ENCODE results near the gene AKNA. TPM values are rescaled to one million over a fixed set of nuclear protein-coding genes. Genes with fewer than 3 reads are reported as not detected.

Gene AKNA
- polyA plus RNA-seq, 1 donor from 2014 or later: 1.2 TPM

- Histone ChIP-seq H3K27ac (ENCODE audit: low read length) (no peak overlapping the region), H3K9ac (ENCODE audit: low read length) (no peak overlapping the region), H3K4me3 (ENCODE audit: low read length) (no peak overlapping the region), H3K27me3 (ENCODE audit: insufficient read depth, low read depth, low read length) (no peaks in the 10 kb centered on the region), H3F3A (ENCODE audit: insufficient read depth, low read length, poor library complexity, severe bottlenecking) (no peaks in the 10 kb centered on the region), H3K79me2 (replicated peaks; ENCODE audit: insufficient read depth, low read length) (no peaks in the 10 kb centered on the region), H3K36me3 (ENCODE audit: insufficient read depth, low read length) (no peaks in the 10 kb centered on the region), H3K9me2 (ENCODE audit: insufficient read depth, low read length) (no peaks in the 10 kb centered on the region), H2AFZ (ENCODE audit: low read depth, low read length) (no peak overlapping the region), H3K4me2 (ENCODE audit: low read length) (no peak overlapping the region), H3K9me3 (ENCODE audit: low read length) (no peaks in the 10 kb centered on the region), H4K20me1 (ENCODE audit: insufficient read depth) (no peaks in the 10 kb centered on the region)
- TF ChIP-seq EZH2 (IDR thresholded peaks at IDR 0.05; ENCODE audit: borderline replicate concordance, insufficient read depth, low read length, poor library complexity, severe bottlenecking) (no peak), RAD21 (conservative IDR thresholded peaks at IDR 0.05) (no peak), SMC3 (conservative IDR thresholded peaks at IDR 0.05; ENCODE audit: poor library complexity) (no peak), EP300 (conservative IDR thresholded peaks at IDR 0.05; ENCODE audit: poor library complexity, severe bottlenecking) (no peak), TAF1 (IDR thresholded peaks at IDR 0.05; ENCODE audit: low read depth) (no peak), POLR2AphosphoS5 (IDR thresholded peaks at IDR 0.05) (no peak), MXI1 (conservative IDR thresholded peaks at IDR 0.05; ENCODE audit: poor library complexity, severe bottlenecking) (no peak)
- TF ChIP-seq, protein P1, sequence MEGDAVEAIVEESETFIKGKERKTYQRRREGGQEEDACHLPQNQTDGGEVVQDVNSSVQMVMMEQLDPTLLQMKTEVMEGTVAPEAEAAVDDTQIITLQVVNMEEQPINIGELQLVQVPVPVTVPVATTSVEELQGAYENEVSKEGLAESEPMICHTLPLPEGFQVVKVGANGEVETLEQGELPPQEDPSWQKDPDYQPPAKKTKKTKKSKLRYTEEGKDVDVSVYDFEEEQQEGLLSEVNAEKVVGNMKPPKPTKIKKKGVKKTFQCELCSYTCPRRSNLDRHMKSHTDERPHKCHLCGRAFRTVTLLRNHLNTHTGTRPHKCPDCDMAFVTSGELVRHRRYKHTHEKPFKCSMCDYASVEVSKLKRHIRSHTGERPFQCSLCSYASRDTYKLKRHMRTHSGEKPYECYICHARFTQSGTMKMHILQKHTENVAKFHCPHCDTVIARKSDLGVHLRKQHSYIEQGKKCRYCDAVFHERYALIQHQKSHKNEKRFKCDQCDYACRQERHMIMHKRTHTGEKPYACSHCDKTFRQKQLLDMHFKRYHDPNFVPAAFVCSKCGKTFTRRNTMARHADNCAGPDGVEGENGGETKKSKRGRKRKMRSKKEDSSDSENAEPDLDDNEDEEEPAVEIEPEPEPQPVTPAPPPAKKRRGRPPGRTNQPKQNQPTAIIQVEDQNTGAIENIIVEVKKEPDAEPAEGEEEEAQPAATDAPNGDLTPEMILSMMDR (IDR thresholded peaks at IDR 0.05; ENCODE audit: poor library complexity, severe bottlenecking): no peak
These were observed 1.1 kb upstream of the AKNA start for GRCh38 chr9:114388764-114389375.

GRCh38 chr9:114388357-114388682 lies 538 bp upstream of the AKNA start:
- Histone ChIP-seq H2AFZ (ENCODE audit: low read depth, low read length) (no peak overlapping the region), H3K4me3 (ENCODE audit: low read length) (peak overlapping the region; percentile 65), H3K36me3 (ENCODE audit: insufficient read depth, low read length) (no peaks in the 10 kb centered on the region), H3K9ac (ENCODE audit: low read length) (peak overlapping the region; percentile 62), H3K27me3 (ENCODE audit: insufficient read depth, low read depth, low read length) (no peaks in the 10 kb centered on the region), H3K4me2 (ENCODE audit: low read length) (no peak overlapping the region), H3F3A (ENCODE audit: insufficient read depth, low read length, poor library complexity, severe bottlenecking) (no peaks in the 10 kb centered on the region), H3K27ac (ENCODE audit: low read length) (no peak overlapping the region), H3K79me2 (replicated peaks; ENCODE audit: insufficient read depth, low read length) (no peaks in the 10 kb centered on the region), H3K9me3 (ENCODE audit: low read length) (no peaks in the 10 kb centered on the region), H4K20me1 (ENCODE audit: insufficient read depth) (no peaks in the 10 kb centered on the region), H3K9me2 (ENCODE audit: insufficient read depth, low read length) (no peaks in the 10 kb centered on the region)
- TF ChIP-seq EP300 (conservative IDR thresholded peaks at IDR 0.05; ENCODE audit: poor library complexity, severe bottlenecking) (no peak), POLR2AphosphoS5 (IDR thresholded peaks at IDR 0.05) (no peak), MXI1 (conservative IDR thresholded peaks at IDR 0.05; ENCODE audit: poor library complexity, severe bottlenecking) (no peak), SMC3 (conservative IDR thresholded peaks at IDR 0.05; ENCODE audit: poor library complexity) (no peak), TAF1 (IDR thresholded peaks at IDR 0.05; ENCODE audit: low read depth) (no peak), RAD21 (conservative IDR thresholded peaks at IDR 0.05) (no peak), EZH2 (IDR thresholded peaks at IDR 0.05; ENCODE audit: borderline replicate concordance, insufficient read depth, low read length, poor library complexity, severe bottlenecking) (no peak)
- TF ChIP-seq, protein P2, sequence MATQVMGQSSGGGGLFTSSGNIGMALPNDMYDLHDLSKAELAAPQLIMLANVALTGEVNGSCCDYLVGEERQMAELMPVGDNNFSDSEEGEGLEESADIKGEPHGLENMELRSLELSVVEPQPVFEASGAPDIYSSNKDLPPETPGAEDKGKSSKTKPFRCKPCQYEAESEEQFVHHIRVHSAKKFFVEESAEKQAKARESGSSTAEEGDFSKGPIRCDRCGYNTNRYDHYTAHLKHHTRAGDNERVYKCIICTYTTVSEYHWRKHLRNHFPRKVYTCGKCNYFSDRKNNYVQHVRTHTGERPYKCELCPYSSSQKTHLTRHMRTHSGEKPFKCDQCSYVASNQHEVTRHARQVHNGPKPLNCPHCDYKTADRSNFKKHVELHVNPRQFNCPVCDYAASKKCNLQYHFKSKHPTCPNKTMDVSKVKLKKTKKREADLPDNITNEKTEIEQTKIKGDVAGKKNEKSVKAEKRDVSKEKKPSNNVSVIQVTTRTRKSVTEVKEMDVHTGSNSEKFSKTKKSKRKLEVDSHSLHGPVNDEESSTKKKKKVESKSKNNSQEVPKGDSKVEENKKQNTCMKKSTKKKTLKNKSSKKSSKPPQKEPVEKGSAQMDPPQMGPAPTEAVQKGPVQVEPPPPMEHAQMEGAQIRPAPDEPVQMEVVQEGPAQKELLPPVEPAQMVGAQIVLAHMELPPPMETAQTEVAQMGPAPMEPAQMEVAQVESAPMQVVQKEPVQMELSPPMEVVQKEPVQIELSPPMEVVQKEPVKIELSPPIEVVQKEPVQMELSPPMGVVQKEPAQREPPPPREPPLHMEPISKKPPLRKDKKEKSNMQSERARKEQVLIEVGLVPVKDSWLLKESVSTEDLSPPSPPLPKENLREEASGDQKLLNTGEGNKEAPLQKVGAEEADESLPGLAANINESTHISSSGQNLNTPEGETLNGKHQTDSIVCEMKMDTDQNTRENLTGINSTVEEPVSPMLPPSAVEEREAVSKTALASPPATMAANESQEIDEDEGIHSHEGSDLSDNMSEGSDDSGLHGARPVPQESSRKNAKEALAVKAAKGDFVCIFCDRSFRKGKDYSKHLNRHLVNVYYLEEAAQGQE (IDR thresholded peaks at IDR 0.05; ENCODE audit: borderline replicate concordance): no peak
- TF ChIP-seq, protein P1 (IDR thresholded peaks at IDR 0.05; ENCODE audit: poor library complexity, severe bottlenecking): no peak
